A673 (cell line): ENCODE results near the gene ATP6V1F.

Experiments
- EZH2 ChIP-seq: fragments of 200-600 bp; sonication (generic); IDR thresholded peaks from 2 replicates; pipeline ENCODE4 v1.6.1; 2017; ENCODE audit warnings: borderline replicate concordance, low read depth, mild to moderate bottlenecking, mixed read lengths, antibody characterized with exemption, low read length; ENCODE audit not compliant: poor library complexity, severe bottlenecking
- TF ChIP-seq, protein P1 (sequence below): fragments of 300-800, 200-600 bp; sonication (generic); conservative IDR thresholded peaks from 2 replicates; pipeline ENCODE4 v1.5.1; 2017; ENCODE audit warnings: low read depth, mild to moderate bottlenecking, antibody characterized with exemption, low read length, moderate library complexity, mixed read lengths

- TF ChIP-seq, protein P1, sequence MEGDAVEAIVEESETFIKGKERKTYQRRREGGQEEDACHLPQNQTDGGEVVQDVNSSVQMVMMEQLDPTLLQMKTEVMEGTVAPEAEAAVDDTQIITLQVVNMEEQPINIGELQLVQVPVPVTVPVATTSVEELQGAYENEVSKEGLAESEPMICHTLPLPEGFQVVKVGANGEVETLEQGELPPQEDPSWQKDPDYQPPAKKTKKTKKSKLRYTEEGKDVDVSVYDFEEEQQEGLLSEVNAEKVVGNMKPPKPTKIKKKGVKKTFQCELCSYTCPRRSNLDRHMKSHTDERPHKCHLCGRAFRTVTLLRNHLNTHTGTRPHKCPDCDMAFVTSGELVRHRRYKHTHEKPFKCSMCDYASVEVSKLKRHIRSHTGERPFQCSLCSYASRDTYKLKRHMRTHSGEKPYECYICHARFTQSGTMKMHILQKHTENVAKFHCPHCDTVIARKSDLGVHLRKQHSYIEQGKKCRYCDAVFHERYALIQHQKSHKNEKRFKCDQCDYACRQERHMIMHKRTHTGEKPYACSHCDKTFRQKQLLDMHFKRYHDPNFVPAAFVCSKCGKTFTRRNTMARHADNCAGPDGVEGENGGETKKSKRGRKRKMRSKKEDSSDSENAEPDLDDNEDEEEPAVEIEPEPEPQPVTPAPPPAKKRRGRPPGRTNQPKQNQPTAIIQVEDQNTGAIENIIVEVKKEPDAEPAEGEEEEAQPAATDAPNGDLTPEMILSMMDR, result no peak
- no peak for TF ChIP-seq EZH2
These were observed 8.9 kb upstream of the ATP6V1F start for GRCh38 chr7:128853799-128854198.
